AG04450 (cell line): Measurements from ENCODE around the gene C3orf20. TPM values are rescaled to one million over a fixed set of nuclear protein-coding genes. Genes with fewer than 3 reads are reported as not detected.

Experiments used
- CTCF ChIA-PET: fragments of 300-600, 350-600 bp; formaldehyde crosslinking; extraction: SDS; loops from one replicate; lab custom pipeline; 2022; ENCODE audit warnings: antibody characterized with exemption, inconsistent platforms; lab: Charles Lee
- POLR2A ChIA-PET: fragments of 350-600 bp; formaldehyde crosslinking; extraction: SDS; loops from one replicate; lab custom pipeline; 2021; ENCODE audit warnings: antibody characterized with exemption, inconsistent platforms; lab: Yijun Ruan, JAX
- DNase-seq: peaks from one replicate; pipeline ENCODE4 v3.0.0-alpha.2; 2011; ENCODE audit warnings: low read depth, low spot score
- H3K27ac ChIP-seq: one replicate; pipeline ENCODE4 v1.5.1; 2012; ENCODE audit warnings: low read depth, low read length, control low read depth
- H3K27me3 ChIP-seq: one replicate; pipeline ENCODE4 v1.6.0; 2012; ENCODE audit warnings: low read length; ENCODE audit not compliant: control insufficient read depth, insufficient read depth
- H3K4me3 ChIP-seq: 2 replicates; pipeline ENCODE4 v1.5.1; 2011; ENCODE audit warnings: mild to moderate bottlenecking, low read depth, low read length, control low read depth
- H3K9me3 ChIP-seq: 2 replicates; pipeline ENCODE4 v1.5.1; 2012; ENCODE audit warnings: low read length; ENCODE audit not compliant: control insufficient read depth, insufficient read depth
- CTCF ChIP-seq: IDR thresholded peaks from 2 replicates; pipeline ENCODE4 v1.5.1; 2011; ENCODE audit warnings: low read depth, low read length, control low read depth, inconsistent platforms
- polyA plus RNA-seq: library from polyadenylated mRNA; depleted of rRNA; stranded (reverse); fragments of >200 nt; gene quantifications from 2 replicates; pipeline ENCODE4 v1.2.3, GENCODE V29; 2011

Gene C3orf20
- polyA plus RNA-seq, 1 experiment: not detected

GRCh38 chr3:14634763-14635400 lies 40.1 kb upstream of the C3orf20 start:
- DNase-seq: no peak
- no peak overlapping the region for H3K4me3 ChIP-seq
- no peak for TF ChIP-seq CTCF
- ChIA-PET POLR2A (no interaction called here), CTCF (interaction anchor here (0.9 to 1.5 kb wide), 2 partner anchors 17 to 18 kb away, joined by 3 read pairs; no protein-coding TSS in a partner anchor)
- H3K27me3 ChIP-seq: peaks cover 2% of the 10 kb centered on the region
- no peaks in the 10 kb centered on the region for H3K9me3 ChIP-seq
- no peak overlapping the region for H3K27ac ChIP-seq

- CTCF ChIA-PET: no interaction called here
- Histone ChIP-seq H3K27me3 (peaks cover 4% of the 10 kb centered on the region), H3K4me3 (no peak overlapping the region), H3K9me3 (no peaks in the 10 kb centered on the region), H3K27ac (no peak overlapping the region)
- POLR2A ChIA-PET: no interaction called here
- no peak for TF ChIP-seq CTCF
- DNase-seq: no peak
These were observed 38.3 kb upstream of the C3orf20 start for GRCh38 chr3:14636496-14637087.

GRCh38 chr3:14640157-14640562 lies 34.8 kb upstream of the C3orf20 start:
- no peak for TF ChIP-seq CTCF
- Histone ChIP-seq H3K9me3 (no peaks in the 10 kb centered on the region), H3K27ac (no peak overlapping the region), H3K4me3 (no peak overlapping the region), H3K27me3 (peaks cover 8% of the 10 kb centered on the region)
- ChIA-PET CTCF (no interaction called here), POLR2A (no interaction called here)
- DNase-seq: no peak

GRCh38 chr3:14640734-14641133 lies 34.2 kb upstream of the C3orf20 start:
- DNase-seq: no peak
- ChIA-PET CTCF (no interaction called here), POLR2A (no interaction called here)
- H3K4me3 ChIP-seq: no peak overlapping the region
- no peaks in the 10 kb centered on the region for H3K9me3 ChIP-seq
- no peak for TF ChIP-seq CTCF
- peaks cover 8% of the 10 kb centered on the region for H3K27me3 ChIP-seq
- H3K27ac ChIP-seq: no peak overlapping the region

GRCh38 chr3:14641346-14641745 lies 33.6 kb upstream of the C3orf20 start:
- Histone ChIP-seq H3K4me3 (no peak overlapping the region), H3K9me3 (no peaks in the 10 kb centered on the region), H3K27me3 (peaks cover 8% of the 10 kb centered on the region), H3K27ac (no peak overlapping the region)
- no peak for DNase-seq
- CTCF ChIA-PET: no interaction called here
- POLR2A ChIA-PET: no interaction called here
- TF ChIP-seq CTCF: no peak
